DND-41 (cell line): ENCODE measurements around the gene PDLIM1.

Experiments
- EZH2 ChIP-seq: IDR thresholded peaks from 3 replicates; pipeline ENCODE4 v1.6.1; 2012; ENCODE audit warnings: borderline replicate concordance, low read depth, mild to moderate bottlenecking, moderate library complexity, low read length, inconsistent platforms; ENCODE audit not compliant: severe bottlenecking
- TF ChIP-seq, protein P1 (sequence below): IDR thresholded peaks from 2 replicates; pipeline ENCODE4 v1.5.1; 2012; ENCODE audit warnings: borderline replicate concordance, low read length, moderate library complexity, mild to moderate bottlenecking; ENCODE audit not compliant: poor library complexity, severe bottlenecking; ENCODE audit errors: extremely low read depth

GRCh38 chr10:95236068-95236903, 54.5 kb downstream of the PDLIM1 start:
- TF ChIP-seq, protein P1, sequence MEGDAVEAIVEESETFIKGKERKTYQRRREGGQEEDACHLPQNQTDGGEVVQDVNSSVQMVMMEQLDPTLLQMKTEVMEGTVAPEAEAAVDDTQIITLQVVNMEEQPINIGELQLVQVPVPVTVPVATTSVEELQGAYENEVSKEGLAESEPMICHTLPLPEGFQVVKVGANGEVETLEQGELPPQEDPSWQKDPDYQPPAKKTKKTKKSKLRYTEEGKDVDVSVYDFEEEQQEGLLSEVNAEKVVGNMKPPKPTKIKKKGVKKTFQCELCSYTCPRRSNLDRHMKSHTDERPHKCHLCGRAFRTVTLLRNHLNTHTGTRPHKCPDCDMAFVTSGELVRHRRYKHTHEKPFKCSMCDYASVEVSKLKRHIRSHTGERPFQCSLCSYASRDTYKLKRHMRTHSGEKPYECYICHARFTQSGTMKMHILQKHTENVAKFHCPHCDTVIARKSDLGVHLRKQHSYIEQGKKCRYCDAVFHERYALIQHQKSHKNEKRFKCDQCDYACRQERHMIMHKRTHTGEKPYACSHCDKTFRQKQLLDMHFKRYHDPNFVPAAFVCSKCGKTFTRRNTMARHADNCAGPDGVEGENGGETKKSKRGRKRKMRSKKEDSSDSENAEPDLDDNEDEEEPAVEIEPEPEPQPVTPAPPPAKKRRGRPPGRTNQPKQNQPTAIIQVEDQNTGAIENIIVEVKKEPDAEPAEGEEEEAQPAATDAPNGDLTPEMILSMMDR: no peak
- no peak for TF ChIP-seq EZH2
